NK-92 (cell line): ENCODE measurements around the gene SVBP.

Experiments
- DNase-seq: peaks from one replicate; lab custom pipeline; 2025; ENCODE audit not compliant: unreplicated experiment; lab: John Stamatoyannopoulos, UW

SVBP gene

DNA sequence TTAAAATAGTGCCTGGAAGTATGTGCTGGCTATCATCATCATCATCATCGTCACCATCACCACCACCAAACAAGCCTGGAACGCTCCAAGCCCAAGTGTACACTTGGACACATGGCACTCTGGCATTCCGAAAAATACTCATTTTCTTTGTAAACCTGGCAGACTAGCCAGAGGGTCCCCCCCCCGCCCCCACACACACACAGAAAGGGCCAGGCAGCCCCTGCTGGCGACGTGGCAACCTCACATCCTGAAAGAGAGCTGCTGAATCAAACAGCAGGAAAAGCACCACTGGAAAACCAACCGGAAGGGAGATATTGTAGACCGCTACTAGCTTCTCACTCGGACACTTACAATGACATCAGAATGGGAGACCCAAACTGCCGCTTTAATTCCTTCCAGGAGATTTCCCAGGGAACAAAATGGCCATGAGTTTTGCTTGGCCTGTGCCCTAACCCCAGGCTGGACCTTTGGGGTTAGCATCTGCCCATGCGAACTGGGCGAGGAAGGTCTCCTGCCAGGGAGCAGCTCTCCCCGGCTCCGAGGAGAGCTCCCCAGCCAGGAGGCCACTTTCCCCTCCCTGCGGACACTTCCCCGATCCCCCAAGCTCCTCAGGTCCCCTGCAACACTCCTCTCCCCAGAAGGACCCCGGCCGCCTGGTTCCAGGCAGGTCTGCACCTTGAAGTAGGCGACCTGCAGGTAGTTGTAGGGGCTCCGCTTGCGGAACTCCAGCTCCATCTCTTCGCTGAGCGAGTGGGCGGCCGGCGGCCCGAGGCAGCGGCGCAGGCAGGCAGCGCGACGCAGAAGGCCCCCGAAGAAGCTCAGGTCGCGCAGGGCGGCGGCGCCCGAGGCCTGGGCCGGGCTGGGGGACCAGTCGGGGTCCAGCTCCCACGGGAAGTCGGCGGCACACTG, 51.1 kb downstream of the SVBP start:
- no peak for DNase-seq

DNA sequence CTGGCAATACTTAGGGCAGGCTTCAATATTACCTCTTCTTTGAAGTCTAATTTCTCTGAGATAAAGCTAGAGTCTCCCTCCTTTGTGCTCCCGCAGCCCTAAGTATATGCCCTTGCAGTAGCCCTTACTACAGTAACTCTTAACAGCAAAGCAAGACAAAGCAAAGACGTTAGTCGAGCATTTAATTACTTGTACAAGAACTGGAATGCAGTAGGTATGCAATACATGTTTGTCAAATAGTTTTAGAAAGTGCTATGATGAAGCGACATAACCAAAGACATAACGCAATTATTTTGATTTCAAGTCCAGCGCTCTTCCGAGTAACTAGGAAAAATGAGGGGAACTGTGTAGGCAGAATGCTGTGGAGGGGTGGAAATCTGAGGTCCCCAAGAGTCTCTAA, 51.9 kb downstream of the SVBP start:
- DNase-seq = no peak

DNA sequence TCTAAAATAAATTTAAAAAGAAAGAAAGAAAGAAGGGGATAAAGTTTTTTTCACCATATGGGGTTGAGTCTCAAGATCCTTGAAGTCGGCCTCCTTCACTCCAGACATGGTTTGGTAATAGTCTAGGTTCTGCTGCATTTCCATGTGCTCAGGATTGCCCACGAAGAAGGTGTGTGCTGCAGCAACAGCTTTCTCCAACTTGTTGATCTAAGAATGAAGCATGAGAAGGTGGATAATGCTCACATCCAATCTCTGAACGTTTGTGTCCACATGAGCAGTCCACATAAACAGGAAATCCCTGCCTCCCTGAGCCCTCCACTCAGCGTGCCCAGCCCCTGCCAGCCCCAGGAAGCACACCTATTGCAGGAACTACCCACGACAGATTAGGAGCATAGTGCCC, 54.9 kb downstream of the SVBP start:
- no peak for DNase-seq

DNA sequence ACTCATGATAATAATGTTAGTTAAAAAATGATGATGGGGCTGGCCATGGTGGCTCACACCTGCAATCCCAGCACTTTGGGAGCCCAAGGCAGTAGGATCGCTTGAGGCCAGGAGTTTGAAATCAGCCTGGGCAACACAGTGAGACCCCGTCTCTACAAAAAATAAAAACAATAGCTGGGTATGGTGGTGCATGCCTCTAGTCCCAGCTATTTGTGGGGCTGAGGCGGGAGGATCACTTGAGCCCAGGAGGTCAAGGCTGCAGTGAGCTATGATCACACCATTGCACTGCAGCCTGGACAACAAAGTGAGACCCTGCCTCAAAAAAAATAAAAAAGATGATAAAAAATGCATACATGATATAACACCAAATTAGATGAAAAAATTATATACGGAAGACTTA, 55.6 kb downstream of the SVBP start:
- no peak for DNase-seq

DNA sequence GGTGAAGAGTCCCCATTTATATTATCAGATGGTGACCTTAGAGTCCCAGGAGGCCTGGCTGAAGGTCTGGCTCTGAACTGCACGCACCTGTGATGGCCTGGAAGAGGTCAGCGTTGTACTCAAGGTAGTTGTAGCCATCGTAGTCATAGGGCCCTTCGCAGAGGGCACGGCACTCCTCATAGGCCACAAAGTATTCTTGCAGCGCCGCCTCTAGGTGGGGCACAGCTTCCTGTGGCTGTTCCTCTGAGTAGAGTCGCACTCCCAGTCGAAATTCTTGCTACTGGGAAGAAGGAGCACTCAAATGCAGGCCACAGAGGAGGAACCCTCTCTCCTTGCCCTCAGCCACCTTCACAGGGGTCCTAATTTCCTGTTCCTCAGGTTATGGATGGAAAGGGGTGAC, 58.1 kb downstream of the SVBP start:
- DNase-seq = no peak

DNA sequence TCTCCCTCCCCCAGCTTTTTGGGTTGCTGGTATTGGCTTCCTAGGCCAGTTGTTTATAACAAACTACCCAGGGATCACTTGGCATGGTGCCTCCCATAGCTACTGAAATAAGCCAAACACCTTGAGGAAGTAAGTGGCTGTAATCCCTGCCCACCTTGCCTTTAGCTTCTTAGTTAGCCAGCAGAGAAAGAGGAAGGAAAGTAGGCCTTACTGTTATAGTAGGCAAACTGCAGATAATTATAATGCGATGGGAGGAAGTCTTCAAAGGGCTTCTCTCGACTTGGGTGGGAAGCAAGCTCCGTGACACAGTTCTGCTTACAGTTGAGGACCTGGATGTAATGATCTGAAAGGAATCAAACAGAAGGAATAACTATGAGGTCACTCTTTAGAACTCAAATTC, 58.6 kb downstream of the SVBP start:
- no peak for DNase-seq

DNA sequence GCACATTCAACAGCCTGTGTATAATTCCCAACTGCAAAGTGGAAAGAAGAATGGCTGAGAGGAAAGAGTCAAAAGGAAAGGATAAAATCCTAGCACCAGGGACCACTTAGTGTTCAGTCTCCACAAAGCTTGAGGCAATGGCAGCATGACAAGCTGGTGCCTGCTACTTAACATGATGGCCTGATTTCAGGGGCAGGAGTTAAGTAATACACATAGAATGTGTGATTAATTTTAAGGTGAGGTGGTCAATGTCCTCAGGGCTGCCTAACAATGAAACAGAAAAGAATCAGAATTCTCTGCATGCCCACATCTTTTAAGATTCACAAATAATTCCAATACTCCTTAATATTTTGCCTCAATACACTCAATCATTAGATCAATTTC, 59.3 kb downstream of the SVBP start:
- no peak for DNase-seq
